ENCODE results near the gene RREB1. TPM values are rescaled to one million over a fixed set of nuclear protein-coding genes. Genes with fewer than 3 reads are reported as not detected.

RREB1 gene
- polyA plus RNA-seq, 1 donor (not counting 4 experiments of a cell fraction or from before 2014, with no cell fraction given) = 6.1 TPM

DNA sequence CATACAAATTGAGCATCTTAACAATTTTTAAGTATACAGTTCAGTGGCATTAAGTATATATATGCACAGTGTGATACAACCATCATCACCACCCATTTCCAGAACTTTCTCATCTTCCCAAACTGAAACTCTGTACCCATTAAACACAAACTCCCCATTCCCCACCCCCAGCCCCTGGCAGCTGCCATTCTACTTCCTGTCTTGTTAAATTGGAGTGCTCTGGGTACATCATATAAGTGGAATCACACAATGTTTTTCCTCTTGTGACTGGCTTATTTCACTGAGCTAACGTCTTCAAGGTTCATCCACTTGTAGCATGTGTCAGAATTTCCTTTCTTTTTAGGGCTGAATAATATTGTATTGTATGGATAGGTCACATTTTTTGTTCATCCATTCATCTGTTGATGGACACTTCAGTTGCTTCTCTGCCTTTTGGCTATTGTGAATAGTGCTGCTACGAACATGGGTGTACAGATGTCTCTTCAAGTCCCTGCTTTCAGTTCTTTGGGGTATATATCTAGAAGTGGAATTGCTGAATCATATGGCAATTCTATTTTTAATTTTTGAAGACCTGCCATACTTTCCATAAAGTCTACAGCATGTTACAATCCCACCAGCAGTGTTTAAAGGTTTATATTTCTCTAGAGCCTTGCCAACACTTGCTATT is 19.6 kb upstream of the RREB1 start:
- H3K27ac ChIP-seq (ENCODE audit: control insufficient read depth, insufficient read depth, low read length) = no peak overlapping the region
- no peaks in the 10 kb centered on the region for H3K36me3 ChIP-seq (ENCODE audit: control insufficient read depth in 2 of 2, extremely low read depth in 1 of 2, insufficient read depth in 2 of 2, low read length in 2 of 2)
- no peak overlapping the region for H3K4me2 ChIP-seq (ENCODE audit: control insufficient read depth, extremely low read depth, insufficient read depth, low read depth, low read length)
- H3K9me1 ChIP-seq (ENCODE audit: control insufficient read depth, extremely low read depth, insufficient read depth, low read length) = no peaks in the 10 kb centered on the region
- DNase-seq (ENCODE audit: low read depth, low spot score) (no peak), FAIRE-seq (no peak)
- no peaks in the 10 kb centered on the region for H3K79me2 ChIP-seq (ENCODE audit: control insufficient read depth, insufficient read depth, low read length)
- no peaks in the 10 kb centered on the region for H3K27me3 ChIP-seq (ENCODE audit: control insufficient read depth, extremely low read depth, insufficient read depth, low read length)
- dilution Hi-C loops (cut with MboI; ENCODE audit: extremely low pct_ligation_motif_present, low sequenced_read_pairs) = no loop called here
- no peak overlapping the region for H3K9ac ChIP-seq (ENCODE audit: control insufficient read depth, extremely low read depth, insufficient read depth, low read length)
- no peak overlapping the region for H2AFZ ChIP-seq (ENCODE audit: control insufficient read depth, low read length)
- peaks cover 5% of the 10 kb centered on the region for H3K4me1 ChIP-seq (ENCODE audit: control insufficient read depth, extremely low read depth, insufficient read depth, low read length)
- no peak overlapping the region for H3K4me3 ChIP-seq (ENCODE audit: control insufficient read depth in 2 of 3, extremely low read depth in 1 of 3, insufficient read depth in 2 of 3, low read depth in 1 of 3, low read length in 3 of 3)
- no peaks in the 10 kb centered on the region for H3K9me3 ChIP-seq (ENCODE audit: control insufficient read depth, low read depth, low read length)
- TF ChIP-seq EZH2 (IDR thresholded peaks at IDR 0.05; ENCODE audit: low read length) (no peak), CTCF (optimal IDR thresholded peaks at IDR 0.05 in 1 of 3, IDR thresholded peaks at IDR 0.05 in 1 of 3, conservative IDR thresholded peaks at IDR 0.05 in 1 of 3; ENCODE audit: extremely low read depth in 1 of 3, insufficient read depth in 2 of 3, low read length in 3 of 3) (no peak)
- H4K20me1 ChIP-seq (ENCODE audit: control insufficient read depth, extremely low read depth, insufficient read depth, low read length) = no peaks in the 10 kb centered on the region

DNA sequence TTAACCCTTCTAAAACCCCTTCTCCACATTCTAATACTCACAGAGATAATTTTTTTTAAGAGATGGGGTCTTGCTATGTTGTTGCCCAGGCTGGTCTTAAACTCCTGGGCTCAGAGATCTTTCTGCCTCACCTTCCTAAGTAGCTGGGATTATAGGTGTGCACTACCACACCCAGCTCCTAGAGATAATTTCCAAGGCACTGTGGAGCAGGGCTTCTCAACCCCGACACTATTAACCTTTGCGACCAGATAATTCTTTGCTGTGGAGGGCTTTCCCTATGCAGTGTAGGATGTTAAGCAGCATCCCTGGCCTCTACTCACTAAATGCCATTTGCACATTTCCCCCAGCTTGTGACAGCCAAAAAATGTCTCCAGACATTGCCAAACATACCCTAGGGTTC is 8.8 kb upstream of the RREB1 start:
- H3K4me1 ChIP-seq (ENCODE audit: control insufficient read depth, extremely low read depth, insufficient read depth, low read length) = no peaks in the 10 kb centered on the region
- no peaks in the 10 kb centered on the region for H3K36me3 ChIP-seq (ENCODE audit: control insufficient read depth in 2 of 2, extremely low read depth in 1 of 2, insufficient read depth in 2 of 2, low read length in 2 of 2)
- no peaks in the 10 kb centered on the region for H3K27me3 ChIP-seq (ENCODE audit: control insufficient read depth, extremely low read depth, insufficient read depth, low read length)
- H3K79me2 ChIP-seq (ENCODE audit: control insufficient read depth, insufficient read depth, low read length) = no peaks in the 10 kb centered on the region
- H3K4me3 ChIP-seq (ENCODE audit: control insufficient read depth in 2 of 3, extremely low read depth in 1 of 3, insufficient read depth in 2 of 3, low read depth in 1 of 3, low read length in 3 of 3) = no peak overlapping the region
- H4K20me1 ChIP-seq (ENCODE audit: control insufficient read depth, extremely low read depth, insufficient read depth, low read length) = no peaks in the 10 kb centered on the region
- dilution Hi-C loops (cut with MboI; ENCODE audit: extremely low pct_ligation_motif_present, low sequenced_read_pairs) = no loop called here
- H3K4me2 ChIP-seq (ENCODE audit: control insufficient read depth, extremely low read depth, insufficient read depth, low read depth, low read length) = no peak overlapping the region
- H3K9me3 ChIP-seq (ENCODE audit: control insufficient read depth, low read depth, low read length) = no peaks in the 10 kb centered on the region
- FAIRE-seq (no peak), DNase-seq (ENCODE audit: low read depth, low spot score) (no peak)
- H3K9me1 ChIP-seq (ENCODE audit: control insufficient read depth, extremely low read depth, insufficient read depth, low read length) = no peaks in the 10 kb centered on the region
- TF ChIP-seq EZH2 (IDR thresholded peaks at IDR 0.05; ENCODE audit: low read length) (no peak), CTCF (optimal IDR thresholded peaks at IDR 0.05 in 1 of 3, IDR thresholded peaks at IDR 0.05 in 1 of 3, conservative IDR thresholded peaks at IDR 0.05 in 1 of 3; ENCODE audit: extremely low read depth in 1 of 3, insufficient read depth in 2 of 3, low read length in 3 of 3) (no peak)
- H3K27ac ChIP-seq (ENCODE audit: control insufficient read depth, insufficient read depth, low read length) = no peak overlapping the region
- H3K9ac ChIP-seq (ENCODE audit: control insufficient read depth, extremely low read depth, insufficient read depth, low read length) = no peak overlapping the region
- H2AFZ ChIP-seq (ENCODE audit: control insufficient read depth, low read length) = no peak overlapping the region

All from keratinocyte (primary cell).